K562 (cell line): ENCODE results near the gene LPXN. TPM values are rescaled to one million over a fixed set of nuclear protein-coding genes. Genes with fewer than 3 reads are reported as not detected.
A peak's percentile ranks its signal among the peaks of the same experiment; 100 is the strongest.

Experiments used
- ARID3A ChIP-seq: IDR thresholded peaks from 2 replicates; pipeline ENCODE4 v1.6.1; 2012; ENCODE audit warnings: low read depth, low read length, improper control_type of control experiment, borderline replicate concordance
- ATF2 ChIP-seq: sonication (generic); formaldehyde crosslinking; IDR thresholded peaks from 2 replicates; pipeline ENCODE4 v1.8.1; 2022; ENCODE audit warnings: missing genetic modification reagents
- EHMT2 ChIP-seq: fragments of 450-650 bp; IDR thresholded peaks from 2 replicates; pipeline ENCODE4 v1.6.1; 2018; ENCODE audit warnings: antibody characterized with exemption
- GABPB2 ChIP-seq: fragments of 250-450 bp; sonication (Bioruptor Pico); conservative IDR thresholded peaks from 2 replicates; pipeline ENCODE4 v1.5.1; 2021; ENCODE audit warnings: mild to moderate bottlenecking
- NFIX ChIP-seq: fragments of 250-450 bp; sonication (Bioruptor Pico); IDR thresholded peaks from 2 replicates; pipeline ENCODE4 v1.4.0; 2020; ENCODE audit warnings: low read depth, mild to moderate bottlenecking, moderate library complexity
- NFRKB ChIP-seq: fragments of 450-650 bp; IDR thresholded peaks from 2 replicates; pipeline ENCODE4 v1.6.1; 2016; ENCODE audit warnings: low read depth
- RHOXF2B ChIP-seq: fragments of 250-450 bp; sonication (Bioruptor Pico); conservative IDR thresholded peaks from 2 replicates; pipeline ENCODE4 v1.5.1; 2021
- SMAD2 ChIP-seq: fragments of 150-350 bp; IDR thresholded peaks from 2 replicates; pipeline ENCODE4 v1.6.1; 2014; ENCODE audit warnings: low read depth, mild to moderate bottlenecking, low read length
- ZBTB40 ChIP-seq, 2 experiments: fragments of 450-650 bp in 1 of 2; sonication (generic) in 1 of 2; formaldehyde crosslinking in 1 of 2; IDR thresholded peaks; 2 replicates each; pipeline versions ENCODE4 v1.7.1 to v1.9.0; 2016 to 2022; ENCODE audit warnings: inconsistent platforms in 1 of 2, mild to moderate bottlenecking in 1 of 2, missing genetic modification reagents in 1 of 2
- ZNF146 ChIP-seq: IDR thresholded peaks from one replicate; pipeline ENCODE4 v1.6.1; 2018; ENCODE audit warnings: missing compliant biosample characterization; ENCODE audit not compliant: unreplicated experiment
- ZNF23 ChIP-seq: fragments of 250-450 bp; sonication (Bioruptor Pico); IDR thresholded peaks from 2 replicates; pipeline ENCODE4 v1.4.0; 2020; ENCODE audit warnings: mild to moderate bottlenecking
- ZNF583 ChIP-seq: fragments of 250-450 bp; sonication (Bioruptor Pico); IDR thresholded peaks from 2 replicates; pipeline ENCODE4 v1.4.0; 2020
- polyA plus RNA-seq, 8 experiments: library from polyadenylated mRNA; depleted of rRNA in 4 of 8; stranded (reverse) in 5 of 8; unstranded in 3 of 8; fragments of >200 nt; fragmentation: Nextera tagmentation in 2 of 8; fragmentation: Illumina TruSeq in 1 of 8; extraction: Ambion mirVana in 2 of 8; extraction: Trizol in 1 of 8; gene quantifications; 2 replicates each; pipeline versions ENCODE4 v1.2.1 to v1.2.3, GENCODE V29; 2011 to 2014; ENCODE audit warnings: inconsistent platforms in 1 of 8, missing spikeins in 1 of 8
- total RNA-seq, 7 experiments: library from RNA; depleted of rRNA in 6 of 7; stranded (reverse); fragments of >200 nt in 6 of 7; fragmentation: Illumina TruSeq in 2 of 7; extraction: Trizol in 2 of 7; gene quantifications; 2 replicates each; pipeline versions ENCODE4 v1.2.1 to v1.2.3, GENCODE V29; 2011 to 2021; ENCODE audit warnings: low replicate concordance in 1 of 7

LPXN gene
- total and polyA plus RNA-seq, 9 of the 15 experiments (the other 6 are each of a cell fraction or from before 2014, with no cell fraction given) = 0.73 to 3.1 (median 2.0) TPM

- TF ChIP-seq ARID3A (no peak; the same call in 1 of the 2 replicates), ZNF23 (CRISPR knock-in tag) (no peak), ZBTB40 (IDR thresholded peaks at IDR 0.05) (peak; percentile 69), ZBTB40 (CRISPR knock-in tag; IDR thresholded peaks at IDR 0.05) (no peak), ZNF146 (CRISPR knock-in tag) (no peak), NFRKB (peak; percentile 88), ZNF583 (CRISPR knock-in tag) (no peak; the same call in 1 of the 2 replicates), ATF2 (CRISPR knock-in tag) (peak; percentile 65), SMAD2 (no peak), NFIX (CRISPR knock-in tag) (no peak), RHOXF2B (CRISPR knock-in tag) (no peak), GABPB2 (CRISPR knock-in tag) (no peak), EHMT2 (peak; percentile 65)
Observed at GRCh38 chr11:58579192-58580129, 3.8 kb upstream of the LPXN start (continued).
